HG03175 (cell line): ENCODE measurements around the gene INF2.

Experiments used
- ATAC-seq: cut with Tn5 transposase; IDR thresholded peaks from one replicate; pipeline ENCODE4 v1.9.1; 2021; ENCODE audit warnings: mild to moderate bottlenecking, moderate library complexity; ENCODE audit not compliant: unreplicated experiment

INF2 gene

GRCh38 chr14:104676130-104676693 lies 13.2 kb upstream of the INF2 start:
- ATAC-seq = no peak

- peak; percentile 12 for ATAC-seq
Observed at GRCh38 chr14:104676694-104677511, 12.5 kb upstream of the INF2 start.

- peak; percentile 51 for ATAC-seq
Observed at GRCh38 chr14:104677512-104678332, 11.7 kb upstream of the INF2 start.

GRCh38 chr14:104678346-104678745 lies 11.1 kb upstream of the INF2 start:
- ATAC-seq = peak; percentile 3

- ATAC-seq = no peak
Observed at GRCh38 chr14:104678901-104679705, 10.3 kb upstream of the INF2 start.

GRCh38 chr14:104680056-104680805 lies 9.2 kb upstream of the INF2 start:
- no peak for ATAC-seq

- ATAC-seq = peak; percentile 51
Observed at GRCh38 chr14:104680806-104681688, 8.4 kb upstream of the INF2 start.

- ATAC-seq = no peak
Observed at GRCh38 chr14:104681689-104682074, 7.7 kb upstream of the INF2 start.

GRCh38 chr14:104682107-104682593 lies 7.3 kb upstream of the INF2 start:
- ATAC-seq = no peak

- ATAC-seq = no peak
Observed at GRCh38 chr14:104683653-104684448, 5.6 kb upstream of the INF2 start.

GRCh38 chr14:104684449-104684821 lies 5.0 kb upstream of the INF2 start:
- no peak for ATAC-seq

GRCh38 chr14:104685216-104685997 lies 4.0 kb upstream of the INF2 start:
- no peak for ATAC-seq

- no peak for ATAC-seq
Observed at GRCh38 chr14:104685998-104686610, 3.3 kb upstream of the INF2 start.

GRCh38 chr14:104686624-104687517 lies 2.5 kb upstream of the INF2 start:
- no peak for ATAC-seq

- no peak for ATAC-seq
Observed at GRCh38 chr14:104687601-104688504, 1.6 kb upstream of the INF2 start.
